ENCODE data around the gene CCSER1. TPM values are rescaled to one million over a fixed set of nuclear protein-coding genes. Genes with fewer than 3 reads are reported as not detected.
"Not testable (repeated sequence)": the region's sequence is repeated elsewhere in the genome, so short reads cannot be mapped to it uniquely, and the experiment has no call there.

Gene CCSER1
- total and polyA plus RNA-seq, 2 donors (not counting 1 experiment from before 2014, with no cell fraction given) = under 0.01 TPM; not detected in 1

DNA sequence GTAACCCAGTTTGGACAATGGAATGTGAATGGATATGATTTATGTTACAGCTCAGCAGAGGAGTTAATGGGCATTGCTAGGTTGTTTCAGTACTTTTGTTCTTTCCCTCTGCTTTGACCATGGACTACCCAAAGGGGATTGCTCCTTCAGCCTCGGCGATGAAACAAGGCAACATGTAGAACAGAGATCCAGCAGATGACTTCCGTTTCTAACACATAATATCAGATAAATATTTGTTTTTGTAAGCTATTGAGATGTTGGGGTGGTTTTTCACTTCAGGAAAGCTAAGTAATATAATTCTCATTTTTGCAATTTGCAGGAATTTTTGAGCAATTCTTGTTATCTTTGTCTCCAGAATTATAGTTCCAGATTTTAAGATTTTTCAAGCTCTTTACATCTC, 1241.9 kb downstream of the CCSER1 start:
- Histone ChIP-seq H3K4me2 (ENCODE audit: extremely low read depth, insufficient read depth, low read length) (no peak overlapping the region), H3K4me1 (ENCODE audit: control insufficient read depth, extremely low read depth, insufficient read depth, low read length) (no peaks in the 10 kb centered on the region), H3K36me3 (ENCODE audit: control insufficient read depth, insufficient read depth, low read length) (no peaks in the 10 kb centered on the region), H3K9ac (ENCODE audit: insufficient read depth, low read length) (no peak overlapping the region), H3K4me3 (replicated peaks in 1 of 4; ENCODE audit: control extremely low read depth in 1 of 4, insufficient read depth in 1 of 4, low read depth in 3 of 4, low read length in 4 of 4) (no peak overlapping the region), H3K27ac (ENCODE audit: insufficient read depth, low read length) (no peak overlapping the region), H3K9me3 (ENCODE audit: control insufficient read depth, insufficient read depth, low read depth, low read length) (no peaks in the 10 kb centered on the region), H4K20me1 (ENCODE audit: control insufficient read depth, extremely low read depth, insufficient read depth, low read length) (no peaks in the 10 kb centered on the region), H3K27me3 (ENCODE audit: control insufficient read depth, insufficient read depth, low read length) (no peaks in the 10 kb centered on the region), H2AFZ (ENCODE audit: low read length) (no peak overlapping the region), H3K79me2 (ENCODE audit: control insufficient read depth, insufficient read depth, low read length) (no peaks in the 10 kb centered on the region)
- TF ChIP-seq EZH2 (IDR thresholded peaks at IDR 0.05; ENCODE audit: low read length, missing control alignments) (no peak), CTCF (conservative IDR thresholded peaks at IDR 0.05 in 1 of 2, IDR thresholded peaks at IDR 0.05 in 1 of 2; ENCODE audit: low read depth in 1 of 2, low read length in 2 of 2) (no peak)
- DNase-seq (ENCODE audit: low read depth in 2 of 2) = no peak

GRCh38 chr4:91373546-91373945, 1246.4 kb downstream of the CCSER1 start:
- no peak overlapping the region for H3K27ac ChIP-seq (ENCODE audit: insufficient read depth, low read length)
- H2AFZ ChIP-seq (ENCODE audit: low read length) = no peak overlapping the region
- H3K79me2 ChIP-seq (ENCODE audit: control insufficient read depth, insufficient read depth, low read length) = no peaks in the 10 kb centered on the region
- no peak for TF ChIP-seq CTCF (conservative IDR thresholded peaks at IDR 0.05 in 1 of 2, IDR thresholded peaks at IDR 0.05 in 1 of 2; ENCODE audit: low read depth in 1 of 2, low read length in 2 of 2)
- no peak for TF ChIP-seq EZH2 (IDR thresholded peaks at IDR 0.05; ENCODE audit: low read length, missing control alignments)
- no peaks in the 10 kb centered on the region for H3K9me3 ChIP-seq (ENCODE audit: control insufficient read depth, insufficient read depth, low read depth, low read length)
- no peak for DNase-seq (ENCODE audit: low read depth in 2 of 2)
- H3K4me2 ChIP-seq (ENCODE audit: extremely low read depth, insufficient read depth, low read length) = no peak overlapping the region
- H3K9ac ChIP-seq (ENCODE audit: insufficient read depth, low read length) = no peak overlapping the region
- H3K4me1 ChIP-seq (ENCODE audit: control insufficient read depth, extremely low read depth, insufficient read depth, low read length) = no peaks in the 10 kb centered on the region
- H3K27me3 ChIP-seq (ENCODE audit: control insufficient read depth, insufficient read depth, low read length) = no peaks in the 10 kb centered on the region
- H3K4me3 ChIP-seq (replicated peaks in 1 of 4; ENCODE audit: control extremely low read depth in 1 of 4, insufficient read depth in 1 of 4, low read depth in 3 of 4, low read length in 4 of 4) = no peak overlapping the region
- no peaks in the 10 kb centered on the region for H4K20me1 ChIP-seq (ENCODE audit: control insufficient read depth, extremely low read depth, insufficient read depth, low read length)
- H3K36me3 ChIP-seq (ENCODE audit: control insufficient read depth, insufficient read depth, low read length) = no peaks in the 10 kb centered on the region

DNA sequence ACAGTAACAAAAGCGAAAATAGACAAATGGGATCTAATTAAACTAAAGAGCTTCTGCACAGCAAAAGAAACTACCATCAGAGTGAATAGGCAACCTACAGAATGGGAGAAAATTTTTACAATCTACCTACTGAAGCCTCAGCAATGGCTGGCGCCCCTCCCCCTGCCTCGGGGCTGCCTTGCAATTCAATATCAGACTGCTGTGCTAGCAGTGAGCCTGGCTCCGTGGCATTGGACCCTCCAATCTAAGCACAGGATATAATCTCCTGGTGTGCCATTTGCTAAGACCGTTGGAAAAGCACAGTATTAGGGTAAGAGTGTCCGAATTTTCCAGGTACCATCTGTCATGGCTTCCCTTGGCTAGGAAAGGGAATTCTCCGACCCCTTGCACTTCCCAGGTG, 1278.2 kb downstream of the CCSER1 start:
- H3K36me3 ChIP-seq (ENCODE audit: control insufficient read depth, insufficient read depth, low read length); DNase-seq (ENCODE audit: low read depth in 2 of 2); H3K4me2 ChIP-seq (ENCODE audit: extremely low read depth, insufficient read depth, low read length); H3K9me3 ChIP-seq (ENCODE audit: control insufficient read depth, insufficient read depth, low read depth, low read length); H3K27ac ChIP-seq (ENCODE audit: insufficient read depth, low read length); H3K4me1 ChIP-seq (ENCODE audit: control insufficient read depth, extremely low read depth, insufficient read depth, low read length); H3K4me3 ChIP-seq (replicated peaks in 1 of 4; ENCODE audit: control extremely low read depth in 1 of 4, insufficient read depth in 1 of 4, low read depth in 3 of 4, low read length in 4 of 4); H3K79me2 ChIP-seq (ENCODE audit: control insufficient read depth, insufficient read depth, low read length); H3K9ac ChIP-seq (ENCODE audit: insufficient read depth, low read length); H3K27me3 ChIP-seq (ENCODE audit: control insufficient read depth, insufficient read depth, low read length); H2AFZ ChIP-seq (ENCODE audit: low read length); H4K20me1 ChIP-seq (ENCODE audit: control insufficient read depth, extremely low read depth, insufficient read depth, low read length): not testable (repeated sequence)

All from fibroblast of lung (primary cell).